Measurements from ENCODE around the gene OR4D11.
"Not testable (repeated sequence)": the region's sequence is repeated elsewhere in the genome, so short reads cannot be mapped to it uniquely, and the experiment has no call there.

OR4D11 gene

GRCh38 chr11:59510941-59511589, 7.7 kb downstream of the OR4D11 start, which contains the start of gene OR4D9:
TSS of gene OR4D9 (plus strand) at chr11:59511539. CDS start at chr11:59514913, 3,374 bp downstream.
- Histone ChIP-seq H2AFZ (ENCODE audit: low read length) (no peak within 1 kb of the TSS), H3K9ac (ENCODE audit: low read length) (no peak within 1 kb of the TSS), H3K9me3 (replicated peaks; ENCODE audit: insufficient read depth, low read length) (no peaks in the 10 kb centered on the region), H3K4me2 (ENCODE audit: low read depth, low read length) (no peak within 1 kb of the TSS), H3K27me3 (replicated peaks; ENCODE audit: insufficient read depth, low read length) (no peaks in the 10 kb centered on the region), H3F3A (ENCODE audit: insufficient read depth, low read length) (no peaks in the 10 kb centered on the region), H4K20me1 (ENCODE audit: insufficient read depth, low read length) (no peaks in the 10 kb centered on the region), H3K4me3 (ENCODE audit: low read length) (no peak within 1 kb of the TSS), H3K9me2 (replicated peaks; ENCODE audit: insufficient read depth, low read length) (no peaks in the 10 kb centered on the region), H3K79me2 (ENCODE audit: low read length) (no peaks in the 10 kb centered on the region), H3K36me3 (replicated peaks; ENCODE audit: insufficient read depth, low read length) (no peaks in the 10 kb centered on the region), H3K27ac (ENCODE audit: low read length) (no peak within 1 kb of the TSS), H3K4me1 (ENCODE audit: low read length) (no peaks in the 10 kb centered on the region)
- no peak for TF ChIP-seq EZH2 (optimal IDR thresholded peaks at IDR 0.05; ENCODE audit: low read depth, low read length)
- no peak for TF ChIP-seq CTCF (IDR thresholded peaks at IDR 0.05; ENCODE audit: low read length)
- no peak for TF ChIP-seq EZH2phosphoT487 (IDR thresholded peaks at IDR 0.05; ENCODE audit: low read length)
- DNase-seq: no peak

- no peak for DNase-seq
- H3K79me2 ChIP-seq (ENCODE audit: low read length): no peaks in the 10 kb centered on the region
- H4K20me1 ChIP-seq (ENCODE audit: insufficient read depth, low read length): no peaks in the 10 kb centered on the region
- H3K9ac ChIP-seq (ENCODE audit: low read length): no peak overlapping the region
- H3K9me3 ChIP-seq (replicated peaks; ENCODE audit: insufficient read depth, low read length): no peaks in the 10 kb centered on the region
- no peaks in the 10 kb centered on the region for H3K9me2 ChIP-seq (replicated peaks; ENCODE audit: insufficient read depth, low read length)
- TF ChIP-seq CTCF (IDR thresholded peaks at IDR 0.05; ENCODE audit: low read length): no peak
- no peak for TF ChIP-seq EZH2 (optimal IDR thresholded peaks at IDR 0.05; ENCODE audit: low read depth, low read length)
- TF ChIP-seq EZH2phosphoT487 (IDR thresholded peaks at IDR 0.05; ENCODE audit: low read length): no peak
- H3K4me1 ChIP-seq (ENCODE audit: low read length): no peaks in the 10 kb centered on the region
- H3K4me3 ChIP-seq (ENCODE audit: low read length): no peak overlapping the region
- H3K36me3 ChIP-seq (replicated peaks; ENCODE audit: insufficient read depth, low read length): no peaks in the 10 kb centered on the region
- H3K4me2 ChIP-seq (ENCODE audit: low read depth, low read length): no peak overlapping the region
- no peak overlapping the region for H3K27ac ChIP-seq (ENCODE audit: low read length)
- no peaks in the 10 kb centered on the region for H3K27me3 ChIP-seq (replicated peaks; ENCODE audit: insufficient read depth, low read length)
- no peak overlapping the region for H2AFZ ChIP-seq (ENCODE audit: low read length)
- H3F3A ChIP-seq (ENCODE audit: insufficient read depth, low read length): no peaks in the 10 kb centered on the region
These were observed 8.3 kb downstream of the OR4D11 start for GRCh38 chr11:59511675-59512074.

GRCh38 chr11:59520139-59520538, 16.8 kb downstream of the OR4D11 start:
- not testable (repeated sequence) for H3K27me3 ChIP-seq (replicated peaks; ENCODE audit: insufficient read depth, low read length); H4K20me1 ChIP-seq (ENCODE audit: insufficient read depth, low read length); H3K9me2 ChIP-seq (replicated peaks; ENCODE audit: insufficient read depth, low read length); H3F3A ChIP-seq (ENCODE audit: insufficient read depth, low read length); H3K27ac ChIP-seq (ENCODE audit: low read length); H3K9ac ChIP-seq (ENCODE audit: low read length); DNase-seq; H3K4me2 ChIP-seq (ENCODE audit: low read depth, low read length); H3K9me3 ChIP-seq (replicated peaks; ENCODE audit: insufficient read depth, low read length); H3K79me2 ChIP-seq (ENCODE audit: low read length); H3K36me3 ChIP-seq (replicated peaks; ENCODE audit: insufficient read depth, low read length); H2AFZ ChIP-seq (ENCODE audit: low read length); H3K4me3 ChIP-seq (ENCODE audit: low read length); H3K4me1 ChIP-seq (ENCODE audit: low read length)

- H3K79me2 ChIP-seq (ENCODE audit: low read length): no peaks in the 10 kb centered on the region
- H3K4me3 ChIP-seq (ENCODE audit: low read length): no peak overlapping the region
- DNase-seq: no peak
- H4K20me1 ChIP-seq (ENCODE audit: insufficient read depth, low read length): no peaks in the 10 kb centered on the region
- no peaks in the 10 kb centered on the region for H3K36me3 ChIP-seq (replicated peaks; ENCODE audit: insufficient read depth, low read length)
- no peaks in the 10 kb centered on the region for H3K9me3 ChIP-seq (replicated peaks; ENCODE audit: insufficient read depth, low read length)
- no peak for TF ChIP-seq CTCF (IDR thresholded peaks at IDR 0.05; ENCODE audit: low read length)
- TF ChIP-seq EZH2phosphoT487 (IDR thresholded peaks at IDR 0.05; ENCODE audit: low read length): no peak
- no peak for TF ChIP-seq EZH2 (optimal IDR thresholded peaks at IDR 0.05; ENCODE audit: low read depth, low read length)
- no peaks in the 10 kb centered on the region for H3K4me1 ChIP-seq (ENCODE audit: low read length)
- no peaks in the 10 kb centered on the region for H3K9me2 ChIP-seq (replicated peaks; ENCODE audit: insufficient read depth, low read length)
- H2AFZ ChIP-seq (ENCODE audit: low read length): no peak overlapping the region
- H3K27me3 ChIP-seq (replicated peaks; ENCODE audit: insufficient read depth, low read length): no peaks in the 10 kb centered on the region
- H3K4me2 ChIP-seq (ENCODE audit: low read depth, low read length): no peak overlapping the region
- H3K27ac ChIP-seq (ENCODE audit: low read length): no peak overlapping the region
- H3F3A ChIP-seq (ENCODE audit: insufficient read depth, low read length): no peaks in the 10 kb centered on the region
- H3K9ac ChIP-seq (ENCODE audit: low read length): no peak overlapping the region
These were observed 17.4 kb downstream of the OR4D11 start for GRCh38 chr11:59520741-59521140.
